K562 (cell line): ENCODE results near the gene OBSL1. TPM values are rescaled to one million over a fixed set of nuclear protein-coding genes. Genes with fewer than 3 reads are reported as not detected.

ENCODE experiments used
- E2F8 ChIP-seq: fragments of 450-650 bp; IDR thresholded peaks from 2 replicates; pipeline ENCODE4 v1.7.1; 2018; ENCODE audit warnings: mild to moderate bottlenecking, low read depth; ENCODE audit not compliant: partially characterized antibody
- ESRRB ChIP-seq: fragments of 250-450 bp; sonication (Bioruptor Pico); IDR thresholded peaks from 2 replicates; pipeline ENCODE4 v1.5.0; 2020; ENCODE audit warnings: mild to moderate bottlenecking, moderate library complexity, borderline replicate concordance
- ETV1 ChIP-seq: fragments of 450-650 bp; conservative IDR thresholded peaks from 2 replicates; pipeline ENCODE4 v1.6.1; 2016; ENCODE audit warnings: missing genetic modification characterization, control low read depth, low read depth, missing compliant biosample characterization
- MTA1 ChIP-seq: fragments of 450-650 bp; IDR thresholded peaks from 2 replicates; pipeline ENCODE4 v1.6.1; 2017; ENCODE audit warnings: borderline replicate concordance
- NFIX ChIP-seq: fragments of 250-450 bp; sonication (Bioruptor Pico); IDR thresholded peaks from 2 replicates; pipeline ENCODE4 v1.4.0; 2020; ENCODE audit warnings: low read depth, mild to moderate bottlenecking, moderate library complexity
- SIN3B ChIP-seq: fragments of 450-650 bp; IDR thresholded peaks from 2 replicates; pipeline ENCODE4 v1.6.1; 2017; ENCODE audit warnings: low read depth, mild to moderate bottlenecking, moderate library complexity
- polyA plus RNA-seq, 8 experiments: library from polyadenylated mRNA; depleted of rRNA in 4 of 8; stranded (reverse) in 5 of 8; unstranded in 3 of 8; fragments of >200 nt; fragmentation: Nextera tagmentation in 2 of 8; fragmentation: Illumina TruSeq in 1 of 8; extraction: Ambion mirVana in 2 of 8; extraction: Trizol in 1 of 8; gene quantifications; 2 replicates each; pipeline versions ENCODE4 v1.2.1 to v1.2.3, GENCODE V29; 2011 to 2014; ENCODE audit warnings: inconsistent platforms in 1 of 8, missing spikeins in 1 of 8
- total RNA-seq, 7 experiments: library from RNA; depleted of rRNA in 6 of 7; stranded (reverse); fragments of >200 nt in 6 of 7; fragmentation: Illumina TruSeq in 2 of 7; extraction: Trizol in 2 of 7; gene quantifications; 2 replicates each; pipeline versions ENCODE4 v1.2.1 to v1.2.3, GENCODE V29; 2011 to 2021; ENCODE audit warnings: low replicate concordance in 1 of 7
- TF ChIP-seq, protein P1 (sequence below): fragments of 450-650 bp; IDR thresholded peaks from 2 replicates; pipeline ENCODE4 v1.6.1; 2016; ENCODE audit warnings: mild to moderate bottlenecking, moderate library complexity

OBSL1 gene
- total and polyA plus RNA-seq, 9 of the 15 experiments (the other 6 are each of a cell fraction or from before 2014, with no cell fraction given), result 1.2 to 26.6 (median 8.6) TPM

DNA sequence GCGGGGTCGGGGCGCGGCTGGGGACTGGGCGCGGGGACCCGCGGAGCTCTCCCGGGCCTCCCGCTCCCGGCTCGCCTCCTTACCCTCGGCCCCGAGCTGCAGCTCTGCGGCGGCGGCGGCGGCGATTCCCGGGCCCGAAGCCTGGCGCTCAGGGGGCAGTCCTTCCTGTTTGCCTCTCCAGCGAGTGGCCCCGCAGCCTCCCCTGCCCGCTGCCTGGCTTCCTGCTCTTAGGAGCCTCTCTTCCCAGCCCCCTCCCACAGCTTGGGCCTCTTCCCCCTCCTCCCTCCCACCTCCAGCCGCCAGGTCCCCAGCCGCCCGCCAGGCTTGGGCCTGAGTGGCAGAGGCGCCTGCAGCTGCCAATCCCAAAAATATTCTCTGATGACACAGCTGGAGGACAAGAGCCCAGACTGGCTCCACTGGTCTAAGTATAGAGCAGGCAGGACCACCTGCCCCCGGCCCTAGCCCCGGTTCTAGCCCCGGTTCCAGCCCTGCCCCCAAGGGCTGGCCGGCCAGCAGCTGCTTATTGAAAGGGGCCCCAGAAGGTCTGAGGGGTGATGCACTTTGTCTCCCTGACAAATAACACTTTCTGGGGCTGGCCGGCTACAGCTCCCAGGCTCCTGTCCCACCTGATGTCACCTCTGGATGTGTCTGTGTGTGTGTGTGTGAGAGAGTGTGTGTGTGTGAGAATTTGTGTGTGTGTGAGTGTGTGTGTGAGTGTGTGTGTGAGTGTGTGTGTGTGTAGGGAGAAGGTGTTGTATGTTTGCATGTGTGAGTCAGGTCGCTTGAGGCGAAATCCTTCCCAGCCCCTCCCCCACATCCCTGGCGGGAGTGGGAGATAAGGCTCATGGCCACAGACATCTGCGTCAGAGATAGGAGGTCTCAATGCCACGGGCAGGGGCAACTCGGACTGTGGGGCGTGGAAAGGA, at the start of gene OBSL1 (continued):
- TF ChIP-seq, protein P1, sequence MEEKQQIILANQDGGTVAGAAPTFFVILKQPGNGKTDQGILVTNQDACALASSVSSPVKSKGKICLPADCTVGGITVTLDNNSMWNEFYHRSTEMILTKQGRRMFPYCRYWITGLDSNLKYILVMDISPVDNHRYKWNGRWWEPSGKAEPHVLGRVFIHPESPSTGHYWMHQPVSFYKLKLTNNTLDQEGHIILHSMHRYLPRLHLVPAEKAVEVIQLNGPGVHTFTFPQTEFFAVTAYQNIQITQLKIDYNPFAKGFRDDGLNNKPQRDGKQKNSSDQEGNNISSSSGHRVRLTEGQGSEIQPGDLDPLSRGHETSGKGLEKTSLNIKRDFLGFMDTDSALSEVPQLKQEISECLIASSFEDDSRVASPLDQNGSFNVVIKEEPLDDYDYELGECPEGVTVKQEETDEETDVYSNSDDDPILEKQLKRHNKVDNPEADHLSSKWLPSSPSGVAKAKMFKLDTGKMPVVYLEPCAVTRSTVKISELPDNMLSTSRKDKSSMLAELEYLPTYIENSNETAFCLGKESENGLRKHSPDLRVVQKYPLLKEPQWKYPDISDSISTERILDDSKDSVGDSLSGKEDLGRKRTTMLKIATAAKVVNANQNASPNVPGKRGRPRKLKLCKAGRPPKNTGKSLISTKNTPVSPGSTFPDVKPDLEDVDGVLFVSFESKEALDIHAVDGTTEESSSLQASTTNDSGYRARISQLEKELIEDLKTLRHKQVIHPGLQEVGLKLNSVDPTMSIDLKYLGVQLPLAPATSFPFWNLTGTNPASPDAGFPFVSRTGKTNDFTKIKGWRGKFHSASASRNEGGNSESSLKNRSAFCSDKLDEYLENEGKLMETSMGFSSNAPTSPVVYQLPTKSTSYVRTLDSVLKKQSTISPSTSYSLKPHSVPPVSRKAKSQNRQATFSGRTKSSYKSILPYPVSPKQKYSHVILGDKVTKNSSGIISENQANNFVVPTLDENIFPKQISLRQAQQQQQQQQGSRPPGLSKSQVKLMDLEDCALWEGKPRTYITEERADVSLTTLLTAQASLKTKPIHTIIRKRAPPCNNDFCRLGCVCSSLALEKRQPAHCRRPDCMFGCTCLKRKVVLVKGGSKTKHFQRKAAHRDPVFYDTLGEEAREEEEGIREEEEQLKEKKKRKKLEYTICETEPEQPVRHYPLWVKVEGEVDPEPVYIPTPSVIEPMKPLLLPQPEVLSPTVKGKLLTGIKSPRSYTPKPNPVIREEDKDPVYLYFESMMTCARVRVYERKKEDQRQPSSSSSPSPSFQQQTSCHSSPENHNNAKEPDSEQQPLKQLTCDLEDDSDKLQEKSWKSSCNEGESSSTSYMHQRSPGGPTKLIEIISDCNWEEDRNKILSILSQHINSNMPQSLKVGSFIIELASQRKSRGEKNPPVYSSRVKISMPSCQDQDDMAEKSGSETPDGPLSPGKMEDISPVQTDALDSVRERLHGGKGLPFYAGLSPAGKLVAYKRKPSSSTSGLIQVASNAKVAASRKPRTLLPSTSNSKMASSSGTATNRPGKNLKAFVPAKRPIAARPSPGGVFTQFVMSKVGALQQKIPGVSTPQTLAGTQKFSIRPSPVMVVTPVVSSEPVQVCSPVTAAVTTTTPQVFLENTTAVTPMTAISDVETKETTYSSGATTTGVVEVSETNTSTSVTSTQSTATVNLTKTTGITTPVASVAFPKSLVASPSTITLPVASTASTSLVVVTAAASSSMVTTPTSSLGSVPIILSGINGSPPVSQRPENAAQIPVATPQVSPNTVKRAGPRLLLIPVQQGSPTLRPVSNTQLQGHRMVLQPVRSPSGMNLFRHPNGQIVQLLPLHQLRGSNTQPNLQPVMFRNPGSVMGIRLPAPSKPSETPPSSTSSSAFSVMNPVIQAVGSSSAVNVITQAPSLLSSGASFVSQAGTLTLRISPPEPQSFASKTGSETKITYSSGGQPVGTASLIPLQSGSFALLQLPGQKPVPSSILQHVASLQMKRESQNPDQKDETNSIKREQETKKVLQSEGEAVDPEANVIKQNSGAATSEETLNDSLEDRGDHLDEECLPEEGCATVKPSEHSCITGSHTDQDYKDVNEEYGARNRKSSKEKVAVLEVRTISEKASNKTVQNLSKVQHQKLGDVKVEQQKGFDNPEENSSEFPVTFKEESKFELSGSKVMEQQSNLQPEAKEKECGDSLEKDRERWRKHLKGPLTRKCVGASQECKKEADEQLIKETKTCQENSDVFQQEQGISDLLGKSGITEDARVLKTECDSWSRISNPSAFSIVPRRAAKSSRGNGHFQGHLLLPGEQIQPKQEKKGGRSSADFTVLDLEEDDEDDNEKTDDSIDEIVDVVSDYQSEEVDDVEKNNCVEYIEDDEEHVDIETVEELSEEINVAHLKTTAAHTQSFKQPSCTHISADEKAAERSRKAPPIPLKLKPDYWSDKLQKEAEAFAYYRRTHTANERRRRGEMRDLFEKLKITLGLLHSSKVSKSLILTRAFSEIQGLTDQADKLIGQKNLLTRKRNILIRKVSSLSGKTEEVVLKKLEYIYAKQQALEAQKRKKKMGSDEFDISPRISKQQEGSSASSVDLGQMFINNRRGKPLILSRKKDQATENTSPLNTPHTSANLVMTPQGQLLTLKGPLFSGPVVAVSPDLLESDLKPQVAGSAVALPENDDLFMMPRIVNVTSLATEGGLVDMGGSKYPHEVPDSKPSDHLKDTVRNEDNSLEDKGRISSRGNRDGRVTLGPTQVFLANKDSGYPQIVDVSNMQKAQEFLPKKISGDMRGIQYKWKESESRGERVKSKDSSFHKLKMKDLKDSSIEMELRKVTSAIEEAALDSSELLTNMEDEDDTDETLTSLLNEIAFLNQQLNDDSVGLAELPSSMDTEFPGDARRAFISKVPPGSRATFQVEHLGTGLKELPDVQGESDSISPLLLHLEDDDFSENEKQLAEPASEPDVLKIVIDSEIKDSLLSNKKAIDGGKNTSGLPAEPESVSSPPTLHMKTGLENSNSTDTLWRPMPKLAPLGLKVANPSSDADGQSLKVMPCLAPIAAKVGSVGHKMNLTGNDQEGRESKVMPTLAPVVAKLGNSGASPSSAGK, result peak; percentile 52
- no peak for TF ChIP-seq ETV1 (tag)
- TF ChIP-seq E2F8, result peak; percentile 85
- peak; percentile 91 for TF ChIP-seq MTA1
- no peak for TF ChIP-seq SIN3B
- TF ChIP-seq NFIX (CRISPR knock-in tag), result no peak
- no peak for TF ChIP-seq ESRRB
